ENCODE data around the gene TYK2. TPM values are rescaled to one million over a fixed set of nuclear protein-coding genes. Genes with fewer than 3 reads are reported as not detected.

The TYK2 gene
- total and polyA plus RNA-seq, 2 of the 13 experiments (the other 11 are each of a cell fraction or from before 2014, with no cell fraction given): 38.8 to 60.1 TPM

DNA sequence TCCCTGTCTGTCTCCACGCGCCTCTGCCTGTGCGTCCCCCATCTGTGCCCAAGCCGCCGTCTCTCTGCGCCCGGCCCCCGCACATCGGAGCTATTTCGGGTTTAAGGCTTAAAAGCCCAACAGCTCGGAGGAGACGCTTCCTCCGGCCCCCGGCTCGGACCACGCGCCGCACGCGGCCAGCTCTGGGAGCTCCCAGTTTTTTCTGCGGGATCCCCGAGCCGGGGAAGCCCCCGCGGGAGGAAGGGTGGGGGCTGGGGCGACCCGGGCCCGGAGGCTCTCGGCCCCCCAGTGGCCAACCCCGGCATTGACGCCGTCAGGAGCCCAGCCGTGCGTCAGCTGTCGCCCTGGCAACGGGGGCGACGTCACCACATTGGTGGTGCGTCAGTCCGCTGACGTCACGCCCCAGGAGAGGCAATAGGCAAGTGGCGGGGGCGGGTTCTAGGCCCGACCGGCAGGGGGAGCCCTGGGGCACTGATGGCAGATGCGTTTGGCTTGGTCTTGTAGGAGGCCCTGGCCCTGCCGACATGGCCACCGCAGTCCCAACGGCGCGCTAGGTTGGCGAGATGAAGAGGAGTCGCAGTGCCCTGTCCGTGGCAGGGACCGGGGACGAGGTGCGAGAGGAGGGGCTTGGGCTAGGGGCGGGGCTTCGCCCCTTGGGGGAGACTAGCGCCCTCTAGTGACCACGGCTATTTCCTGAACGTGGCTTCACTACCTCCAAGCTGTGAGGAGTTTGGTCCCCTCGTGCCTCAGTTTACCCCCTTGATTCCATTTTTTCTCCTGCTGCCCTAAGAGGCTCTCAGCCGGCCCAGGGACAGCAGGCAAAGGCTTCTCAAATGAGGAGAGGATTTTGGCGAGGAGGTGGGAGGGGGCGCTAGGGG lies 36.2 kb upstream of the TYK2 start (continued):
- no peak for TF ChIP-seq SNAPC4 (CRISPR knock-in tag; IDR thresholded peaks at IDR 0.05)
- no peak for TF ChIP-seq ZNF33A (CRISPR knock-in tag; IDR thresholded peaks at IDR 0.05; ENCODE audit: borderline replicate concordance)
- TF ChIP-seq SMYD3 (CRISPR knock-in tag; IDR thresholded peaks at IDR 0.05): no peak
- no peak; the same call in 1 of the 2 replicates for TF ChIP-seq GFI1 (CRISPR knock-in tag; IDR thresholded peaks at IDR 0.05; ENCODE audit: borderline replicate concordance)
- TF ChIP-seq AGO1 (IDR thresholded peaks at IDR 0.05; ENCODE audit: low read depth, low read length, poor library complexity, severe bottlenecking): no peak
- TF ChIP-seq MXD4 (CRISPR knock-in tag; IDR thresholded peaks at IDR 0.05): peak; percentile 69; the same call in 1 of the 2 replicates
- TF ChIP-seq ZNF724P (CRISPR knock-in tag; IDR thresholded peaks at IDR 0.05; ENCODE audit: borderline replicate concordance): 0 out of 2 replicates have a peak, but pooled peaks have one; percentile 30
- TF ChIP-seq SNAI1 (CRISPR knock-in tag; IDR thresholded peaks at IDR 0.05; ENCODE audit: borderline replicate concordance): no peak
- TF ChIP-seq ZNF549 (CRISPR knock-in tag; IDR thresholded peaks at IDR 0.05): no peak
- TF ChIP-seq NR3C1 (CRISPR knock-in tag; IDR thresholded peaks at IDR 0.05): no peak
- peak; percentile 96 for TF ChIP-seq MTF2 (CRISPR knock-in tag; IDR thresholded peaks at IDR 0.05; ENCODE audit: borderline replicate concordance)
- TF ChIP-seq, protein P1, sequence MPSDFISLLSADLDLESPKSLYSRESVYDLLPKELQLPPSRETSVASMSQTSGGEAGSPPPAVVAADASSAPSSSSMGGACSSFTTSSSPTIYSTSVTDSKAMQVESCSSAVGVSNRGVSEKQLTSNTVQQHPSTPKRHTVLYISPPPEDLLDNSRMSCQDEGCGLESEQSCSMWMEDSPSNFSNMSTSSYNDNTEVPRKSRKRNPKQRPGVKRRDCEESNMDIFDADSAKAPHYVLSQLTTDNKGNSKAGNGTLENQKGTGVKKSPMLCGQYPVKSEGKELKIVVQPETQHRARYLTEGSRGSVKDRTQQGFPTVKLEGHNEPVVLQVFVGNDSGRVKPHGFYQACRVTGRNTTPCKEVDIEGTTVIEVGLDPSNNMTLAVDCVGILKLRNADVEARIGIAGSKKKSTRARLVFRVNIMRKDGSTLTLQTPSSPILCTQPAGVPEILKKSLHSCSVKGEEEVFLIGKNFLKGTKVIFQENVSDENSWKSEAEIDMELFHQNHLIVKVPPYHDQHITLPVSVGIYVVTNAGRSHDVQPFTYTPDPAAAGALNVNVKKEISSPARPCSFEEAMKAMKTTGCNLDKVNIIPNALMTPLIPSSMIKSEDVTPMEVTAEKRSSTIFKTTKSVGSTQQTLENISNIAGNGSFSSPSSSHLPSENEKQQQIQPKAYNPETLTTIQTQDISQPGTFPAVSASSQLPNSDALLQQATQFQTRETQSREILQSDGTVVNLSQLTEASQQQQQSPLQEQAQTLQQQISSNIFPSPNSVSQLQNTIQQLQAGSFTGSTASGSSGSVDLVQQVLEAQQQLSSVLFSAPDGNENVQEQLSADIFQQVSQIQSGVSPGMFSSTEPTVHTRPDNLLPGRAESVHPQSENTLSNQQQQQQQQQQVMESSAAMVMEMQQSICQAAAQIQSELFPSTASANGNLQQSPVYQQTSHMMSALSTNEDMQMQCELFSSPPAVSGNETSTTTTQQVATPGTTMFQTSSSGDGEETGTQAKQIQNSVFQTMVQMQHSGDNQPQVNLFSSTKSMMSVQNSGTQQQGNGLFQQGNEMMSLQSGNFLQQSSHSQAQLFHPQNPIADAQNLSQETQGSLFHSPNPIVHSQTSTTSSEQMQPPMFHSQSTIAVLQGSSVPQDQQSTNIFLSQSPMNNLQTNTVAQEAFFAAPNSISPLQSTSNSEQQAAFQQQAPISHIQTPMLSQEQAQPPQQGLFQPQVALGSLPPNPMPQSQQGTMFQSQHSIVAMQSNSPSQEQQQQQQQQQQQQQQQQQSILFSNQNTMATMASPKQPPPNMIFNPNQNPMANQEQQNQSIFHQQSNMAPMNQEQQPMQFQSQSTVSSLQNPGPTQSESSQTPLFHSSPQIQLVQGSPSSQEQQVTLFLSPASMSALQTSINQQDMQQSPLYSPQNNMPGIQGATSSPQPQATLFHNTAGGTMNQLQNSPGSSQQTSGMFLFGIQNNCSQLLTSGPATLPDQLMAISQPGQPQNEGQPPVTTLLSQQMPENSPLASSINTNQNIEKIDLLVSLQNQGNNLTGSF (CRISPR knock-in tag; IDR thresholded peaks at IDR 0.05): 0 out of 2 replicates have a peak, but pooled peaks have one; percentile 39
- TF ChIP-seq BRF2 (CRISPR knock-in tag; IDR thresholded peaks at IDR 0.05): no peak
- no peak for TF ChIP-seq FOXK2 (IDR thresholded peaks at IDR 0.05)
- TF ChIP-seq THAP11 (CRISPR knock-in tag; IDR thresholded peaks at IDR 0.05): peak; percentile 84
- peak; percentile 67 for TF ChIP-seq ETV5 (CRISPR knock-in tag; IDR thresholded peaks at IDR 0.05; ENCODE audit: borderline replicate concordance)
- TF ChIP-seq FOXK1 (CRISPR knock-in tag; IDR thresholded peaks at IDR 0.05; ENCODE audit: borderline replicate concordance, low read depth): peak; percentile 74
- peak; percentile 51 for TF ChIP-seq ZNF143 (CRISPR knock-in tag; IDR thresholded peaks at IDR 0.05)
